Measurements from ENCODE around the gene SYT4.
"Not testable (repeated sequence)": the region's sequence is repeated elsewhere in the genome, so short reads cannot be mapped to it uniquely, and the experiment has no call there.

Gene SYT4, protein sequence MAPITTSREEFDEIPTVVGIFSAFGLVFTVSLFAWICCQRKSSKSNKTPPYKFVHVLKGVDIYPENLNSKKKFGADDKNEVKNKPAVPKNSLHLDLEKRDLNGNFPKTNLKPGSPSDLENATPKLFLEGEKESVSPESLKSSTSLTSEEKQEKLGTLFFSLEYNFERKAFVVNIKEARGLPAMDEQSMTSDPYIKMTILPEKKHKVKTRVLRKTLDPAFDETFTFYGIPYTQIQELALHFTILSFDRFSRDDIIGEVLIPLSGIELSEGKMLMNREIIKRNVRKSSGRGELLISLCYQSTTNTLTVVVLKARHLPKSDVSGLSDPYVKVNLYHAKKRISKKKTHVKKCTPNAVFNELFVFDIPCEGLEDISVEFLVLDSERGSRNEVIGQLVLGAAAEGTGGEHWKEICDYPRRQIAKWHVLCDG

DNA sequence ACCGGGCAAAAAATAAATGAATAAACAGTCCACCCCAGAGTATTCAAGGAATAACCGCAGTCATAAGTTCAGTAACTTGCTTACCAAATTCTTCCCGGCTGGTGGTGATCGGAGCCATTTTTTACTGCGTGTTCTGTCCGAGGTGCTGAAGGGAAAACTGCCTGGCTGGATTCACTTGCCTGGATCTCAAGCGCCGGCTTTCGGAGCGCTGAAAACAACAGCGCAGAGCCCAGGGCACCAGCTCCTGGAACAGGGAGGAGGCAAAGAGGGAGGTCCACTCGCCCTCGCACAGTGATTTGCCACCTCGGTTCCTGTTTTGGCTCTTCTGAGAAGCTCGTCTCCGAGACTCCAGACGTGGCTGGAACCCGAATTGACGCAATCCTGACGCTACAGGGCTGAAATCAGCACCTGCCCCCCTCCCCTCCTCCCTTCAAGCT, at the start of gene SYT4:
SYT4 (minus strand) TSS at position 327 of the 437 bp plus-strand sequence; CDS start at position 118, 209 bp downstream.
- no peak for DNase-seq

DNA sequence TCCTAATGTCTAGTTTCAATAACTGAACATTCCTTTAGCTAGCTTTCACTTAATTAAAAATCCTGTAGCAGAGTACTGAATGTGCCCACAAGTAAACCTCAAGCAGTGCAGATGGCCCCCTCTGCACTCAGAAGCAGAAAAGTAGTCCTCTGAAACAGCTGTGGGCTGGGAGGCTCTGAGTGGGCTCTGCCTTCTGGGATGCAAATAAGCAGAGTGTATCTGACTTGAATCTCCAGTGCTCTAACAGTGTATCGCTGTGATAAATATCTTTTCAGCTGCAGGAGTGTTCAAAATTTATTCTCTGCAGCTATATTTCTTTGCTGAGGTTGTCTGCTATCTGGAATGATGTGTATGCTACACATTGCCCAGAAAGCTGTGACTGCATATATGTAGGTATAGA, 44.8 kb upstream of the SYT4 start:
- DNase-seq: no peak

DNA sequence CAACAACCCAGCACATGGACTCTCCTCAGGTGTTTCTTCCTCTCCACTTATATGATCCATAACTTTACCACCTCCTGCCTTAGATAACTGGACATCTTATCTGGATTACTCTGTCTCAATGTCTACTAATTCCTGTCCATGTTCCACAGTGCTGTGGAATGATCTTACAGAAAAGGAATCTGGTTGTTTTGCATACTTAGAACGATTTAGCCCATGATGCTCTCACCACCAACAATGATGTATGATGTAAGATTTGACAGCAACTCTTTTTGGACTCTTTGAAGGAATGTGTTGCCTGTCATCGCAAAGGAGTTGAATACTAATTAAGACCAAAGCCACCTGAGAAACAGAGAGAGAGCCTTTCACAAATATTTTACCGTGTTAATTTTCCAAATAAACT, 37.7 kb upstream of the SYT4 start:
- DNase-seq: no peak

DNA sequence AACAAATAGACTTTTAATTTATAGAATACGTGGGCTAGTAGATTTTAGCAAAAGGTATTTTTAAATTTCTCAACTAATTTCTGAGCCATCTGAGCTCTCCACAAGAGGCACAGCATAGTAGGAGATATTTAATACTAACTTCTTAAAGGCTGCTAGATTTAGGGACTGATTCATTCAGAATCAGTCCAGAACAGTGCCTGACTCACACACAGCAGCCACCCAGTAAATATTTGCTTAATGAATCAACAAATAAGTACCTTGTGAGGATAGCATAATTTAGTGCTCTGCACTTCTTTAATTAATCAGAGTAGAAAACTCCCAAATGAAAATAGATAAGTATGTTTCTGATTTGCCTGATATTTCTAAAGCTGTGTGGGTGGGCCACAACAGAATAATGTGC, 35.6 kb upstream of the SYT4 start:
- no peak for DNase-seq

DNA sequence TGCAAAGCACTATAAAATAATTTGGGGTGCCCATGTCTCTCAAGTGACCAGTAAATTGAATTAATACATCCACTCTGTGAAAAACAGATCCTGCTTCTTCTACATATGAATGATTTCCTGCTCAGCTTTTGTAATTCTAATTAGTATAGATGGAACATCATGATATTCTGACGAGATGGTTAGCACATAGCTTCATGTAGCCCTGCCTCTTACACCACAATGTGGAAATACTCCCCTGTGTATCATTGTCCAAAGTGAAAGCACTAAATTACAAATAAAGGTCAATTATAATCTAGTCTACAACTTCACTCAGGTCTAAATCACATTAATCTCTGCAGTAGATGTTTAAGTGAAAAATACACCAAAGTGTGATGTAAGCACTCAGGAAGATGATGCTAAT, 32.9 kb upstream of the SYT4 start:
- DNase-seq: no peak

DNA sequence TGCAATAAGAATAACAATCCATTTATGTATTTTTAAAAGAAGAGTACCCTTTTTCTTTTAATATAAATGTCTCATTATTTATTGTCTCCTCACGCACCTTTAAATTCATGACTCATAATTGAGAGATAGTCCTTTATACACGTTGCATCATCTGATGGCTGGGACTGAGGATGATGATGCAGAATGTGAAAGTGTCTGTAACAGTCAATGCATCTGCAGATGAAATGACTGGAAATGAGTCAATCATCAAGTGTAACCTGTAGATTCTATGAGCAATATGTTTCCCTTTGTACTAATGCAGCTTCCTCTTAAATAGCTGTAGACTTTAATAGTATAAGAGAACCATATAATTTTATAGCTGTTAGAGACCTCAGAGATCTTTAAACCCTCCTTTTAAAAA, 26.1 kb upstream of the SYT4 start:
- DNase-seq: no peak

DNA sequence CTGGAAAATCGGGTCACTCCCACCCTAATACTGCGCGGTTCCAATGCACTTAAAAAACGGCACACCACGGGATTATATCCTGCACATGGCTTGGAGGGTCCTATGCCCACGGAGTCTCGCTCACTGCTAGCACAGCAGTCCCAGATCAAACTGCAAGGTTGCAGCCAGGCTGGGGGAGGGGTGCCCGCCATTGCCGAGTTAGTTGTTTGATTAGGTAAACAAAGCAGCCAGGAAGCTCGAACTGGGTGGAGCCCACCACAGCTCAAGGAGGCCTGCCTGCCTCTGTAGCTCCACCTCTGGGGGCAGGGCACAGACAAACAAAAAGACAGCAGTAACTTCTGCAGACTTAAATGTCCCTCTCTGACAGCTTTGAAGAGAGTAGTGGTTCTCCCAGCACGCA, 8.9 kb upstream of the SYT4 start:
- DNase-seq: not testable (repeated sequence)

DNA sequence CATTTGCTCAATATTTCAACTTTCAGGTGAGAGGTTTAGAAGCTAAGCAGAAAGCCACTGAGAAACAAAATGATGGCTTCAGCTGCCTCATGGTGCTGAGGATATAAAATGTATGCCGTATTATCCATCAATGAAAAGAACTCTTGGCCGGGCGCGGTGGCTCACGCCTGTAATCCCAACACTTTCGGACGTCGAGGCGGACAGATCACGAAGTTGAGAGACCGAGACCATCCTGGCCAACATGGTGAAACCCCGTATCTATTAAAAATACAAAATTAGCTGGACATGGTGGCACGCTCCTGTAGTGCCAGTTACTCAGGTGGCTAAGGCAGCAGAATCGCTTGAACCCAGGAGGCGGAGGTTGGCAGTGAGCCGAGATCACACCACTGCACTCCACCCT, 6.0 kb upstream of the SYT4 start:
- no peak for DNase-seq

DNA sequence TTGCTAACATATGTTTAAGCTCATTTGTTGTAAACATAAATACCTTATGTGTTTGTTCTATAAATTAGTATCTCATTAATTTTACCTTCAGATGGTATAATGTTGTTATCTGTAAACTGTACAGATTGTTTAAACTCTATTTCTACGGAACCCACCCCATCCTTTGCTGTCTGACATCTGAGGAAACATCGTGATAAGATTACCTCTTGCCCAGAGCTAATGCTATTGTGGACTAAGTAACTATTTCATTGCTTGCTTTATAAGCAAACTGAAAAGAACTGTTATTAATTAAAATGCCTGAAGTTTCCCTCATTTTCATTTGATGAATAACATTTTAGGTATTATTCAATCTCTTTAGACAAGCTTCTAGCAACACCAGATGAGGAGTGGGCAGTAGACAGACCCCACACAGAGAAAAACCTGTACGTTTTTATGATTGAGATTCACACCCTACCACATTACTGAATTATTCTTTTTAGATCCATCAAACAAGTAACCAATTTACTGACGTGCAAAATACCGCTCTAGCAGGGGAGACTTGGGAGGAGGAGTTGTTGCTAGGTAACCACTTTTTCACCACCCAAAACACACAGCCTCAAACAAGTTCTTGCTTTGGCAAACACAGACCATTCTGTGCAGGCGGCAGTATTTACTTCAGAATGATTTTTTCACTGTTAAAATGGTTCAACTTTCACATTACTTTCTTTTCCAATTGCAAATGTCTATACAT, 1.9 kb upstream of the SYT4 start:
- no peak for DNase-seq

DNA sequence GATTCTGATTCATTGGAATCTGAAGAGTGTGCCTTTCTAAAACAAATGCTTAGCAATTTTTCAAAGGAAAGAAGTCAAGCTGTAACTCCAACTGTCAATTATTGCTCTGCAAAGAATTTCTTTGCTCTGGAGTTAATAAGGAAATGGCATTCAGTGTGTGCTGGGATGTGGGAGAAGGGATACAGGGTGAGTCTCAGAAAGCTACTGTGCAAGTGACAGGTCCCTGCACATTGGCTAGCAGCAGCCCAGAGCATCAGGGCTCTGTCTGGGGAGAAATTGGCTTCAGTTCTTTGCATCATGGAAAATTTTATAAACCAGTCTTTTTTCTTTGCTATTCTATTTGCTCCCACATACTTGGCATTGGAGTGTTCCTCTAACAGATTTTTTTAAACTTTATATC, 1.1 kb upstream of the SYT4 start:
- DNase-seq: no peak

DNA sequence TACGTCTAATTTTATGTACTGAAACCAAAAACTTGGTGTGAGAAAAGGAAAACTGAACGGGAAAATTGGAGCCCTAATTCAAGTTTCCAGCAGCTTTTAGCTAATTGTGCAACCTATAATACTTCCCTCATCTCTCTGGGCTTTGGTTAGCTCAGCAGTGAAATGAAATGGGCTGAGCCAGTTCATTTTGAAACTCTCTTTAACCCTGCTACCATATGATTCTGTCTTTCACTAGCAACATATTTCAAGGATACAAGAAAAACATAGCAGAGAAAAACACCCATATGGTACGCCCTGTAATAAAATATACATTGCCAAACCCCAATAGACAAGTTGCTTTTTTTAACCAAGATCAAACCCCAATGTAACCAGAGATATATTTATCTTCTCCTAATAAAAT, 799 bp downstream of the SYT4 start:
- no peak for DNase-seq

DNA sequence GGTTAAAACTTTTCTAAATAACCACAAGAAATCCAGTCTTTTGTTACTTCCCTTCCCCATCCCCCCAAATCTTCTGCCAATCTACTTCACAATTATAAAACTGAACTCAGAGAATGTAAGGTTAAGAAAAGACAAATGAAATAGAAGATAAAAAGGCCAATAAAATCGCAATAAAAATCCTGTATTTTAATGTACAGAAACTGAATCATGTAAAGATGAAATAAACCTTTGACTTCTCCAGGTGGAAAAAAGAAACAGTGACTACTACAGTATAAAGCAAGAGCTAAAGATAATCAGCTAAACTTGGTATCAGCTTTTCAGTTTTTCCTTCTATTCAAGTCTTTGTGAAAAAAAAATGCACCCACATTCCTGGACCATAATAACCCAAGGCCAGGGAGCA, 1.7 kb downstream of the SYT4 start:
- no peak for DNase-seq

DNA sequence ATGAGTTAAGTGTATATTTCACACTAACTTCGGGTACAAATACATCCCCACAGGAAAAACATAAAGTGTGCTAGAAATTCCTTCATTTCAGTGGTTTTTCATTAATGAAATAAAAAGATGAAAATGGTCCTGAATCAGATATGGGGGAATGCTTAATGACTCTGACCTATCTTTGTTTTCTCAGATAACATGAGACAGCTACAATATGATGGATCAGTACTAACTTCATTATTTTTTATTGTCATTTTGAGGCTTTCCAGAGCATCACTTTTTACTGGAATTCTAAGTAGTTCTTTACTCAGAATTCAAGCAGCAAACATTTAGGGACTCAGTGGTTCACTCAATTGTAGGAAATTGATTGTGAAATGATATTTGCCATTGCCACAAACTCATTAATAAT, 2.8 kb downstream of the SYT4 start:
- no peak for DNase-seq

DNA sequence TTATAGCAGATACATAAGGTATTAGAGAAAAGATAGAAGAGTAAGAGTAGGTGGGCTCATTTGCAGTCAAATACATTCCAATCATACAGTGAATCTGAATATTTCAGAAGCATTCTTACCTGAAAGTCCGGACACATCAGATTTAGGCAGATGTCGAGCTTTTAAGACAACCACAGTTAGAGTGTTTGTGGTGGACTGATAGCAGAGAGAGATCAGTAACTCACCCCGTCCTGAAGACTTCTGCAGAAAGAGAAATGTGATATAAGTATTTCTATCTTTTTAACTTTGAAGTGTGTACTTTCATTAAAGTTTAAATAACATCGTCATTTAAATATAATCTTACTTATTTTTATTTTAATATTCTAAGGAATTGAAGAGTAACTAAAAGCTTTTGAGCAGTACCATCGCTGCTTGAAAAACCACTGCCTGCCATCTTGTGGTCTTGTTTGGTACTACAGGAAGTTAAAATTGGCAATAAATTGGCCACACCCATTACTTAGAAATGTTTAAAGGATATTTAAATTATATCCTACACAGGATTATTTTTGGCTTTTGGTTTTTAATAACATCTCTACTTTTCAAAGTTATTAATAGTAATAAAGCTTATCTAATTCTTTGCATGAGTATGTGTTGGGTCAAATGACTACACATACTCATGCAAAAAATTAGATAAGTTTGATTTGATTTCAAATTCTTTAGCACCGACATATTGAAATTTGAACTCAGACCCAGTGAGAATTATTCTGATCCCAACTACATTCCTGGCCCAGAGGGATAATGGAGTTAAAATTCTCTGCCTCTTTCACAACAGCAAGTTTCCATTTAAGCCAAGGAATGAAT, 5.5 kb downstream of the SYT4 start:
- no peak for DNase-seq

DNA sequence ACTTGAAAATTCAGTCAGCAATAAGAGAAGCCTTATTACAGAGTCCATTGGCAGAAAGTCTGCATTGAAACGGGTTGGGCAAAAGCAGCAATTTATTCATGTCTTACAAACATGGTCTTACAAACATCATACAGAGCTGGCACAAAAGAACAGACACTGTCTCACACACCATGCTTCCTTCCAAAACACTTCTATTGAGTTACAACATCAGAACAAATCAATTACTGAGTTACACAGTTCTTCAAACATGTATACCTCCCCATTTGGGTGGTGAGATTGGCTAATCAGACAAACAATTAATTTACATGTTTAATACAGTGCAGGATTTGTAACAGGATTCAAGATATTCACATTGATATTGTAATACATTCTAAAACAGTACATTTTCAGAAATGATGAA, 9.5 kb downstream of the SYT4 start:
- DNase-seq: no peak

DNA sequence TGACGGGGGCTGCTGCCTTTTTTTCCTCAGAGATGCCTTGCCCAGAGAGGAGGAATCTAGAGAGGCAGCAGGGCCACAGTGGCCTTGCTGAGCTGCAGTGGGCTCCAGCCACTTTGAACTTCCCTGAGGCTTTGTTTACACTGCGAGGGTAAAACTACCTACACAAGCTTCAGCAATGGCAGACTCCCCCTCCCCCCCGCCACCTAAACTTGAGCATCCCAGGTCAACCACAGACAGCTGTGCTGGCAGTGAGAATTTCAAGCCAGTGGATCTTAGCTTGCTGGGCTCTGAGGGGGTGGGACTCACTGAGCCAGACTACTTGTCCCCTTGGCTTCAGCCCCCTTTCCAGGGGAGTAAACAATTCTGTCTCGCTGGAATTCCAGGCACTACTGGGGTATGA, 11.8 kb downstream of the SYT4 start:
- no peak for DNase-seq

DNA sequence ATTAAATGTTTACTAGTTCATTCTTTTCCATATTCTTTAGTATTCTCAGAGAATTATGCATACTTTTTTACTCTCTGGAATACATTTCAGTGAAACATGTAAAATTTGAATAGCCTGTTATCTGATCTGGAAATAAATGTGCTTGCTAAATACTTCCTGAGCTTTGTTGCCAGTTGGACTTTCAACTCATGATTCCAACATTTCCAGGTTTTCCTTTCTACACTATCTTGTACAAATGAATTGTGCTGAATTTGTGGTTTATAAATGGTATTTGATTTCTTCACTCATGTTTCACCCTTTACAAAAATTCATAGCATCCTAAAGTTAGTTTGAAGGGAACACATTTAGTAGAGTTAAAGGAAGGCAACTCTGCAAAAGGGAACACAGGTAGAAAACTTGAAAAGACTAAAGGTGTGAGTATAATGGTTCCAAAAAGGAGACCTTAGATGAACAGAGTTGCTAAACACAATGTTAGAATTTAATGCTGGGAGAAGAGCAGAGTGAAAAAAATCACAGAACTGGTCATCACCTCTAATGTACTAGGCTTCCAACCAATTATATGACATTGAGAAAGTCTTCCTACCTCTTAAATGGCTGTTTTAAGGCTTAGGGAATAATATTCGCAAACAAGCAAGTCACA, 28.6 kb downstream of the SYT4 start:
- DNase-seq: no peak

DNA sequence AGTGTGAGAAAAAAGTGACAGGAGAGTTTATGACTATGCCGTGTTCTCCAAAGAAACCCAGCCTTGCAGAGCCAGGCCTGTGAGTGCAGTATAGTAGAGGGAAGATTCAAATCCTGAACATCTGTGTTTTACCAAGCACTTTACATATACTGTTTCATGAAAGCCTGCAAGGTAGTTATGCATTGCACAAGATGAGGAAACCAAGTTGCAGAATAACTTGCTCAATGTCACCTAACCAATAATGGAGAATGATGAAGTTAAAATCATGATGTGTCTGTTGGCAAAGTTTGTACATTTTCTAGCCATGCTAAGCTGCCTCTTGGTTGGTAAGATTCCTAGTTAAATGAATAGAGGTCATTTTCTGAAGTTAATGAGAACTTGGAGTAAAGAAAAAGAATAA, 29.3 kb downstream of the SYT4 start:
- no peak for DNase-seq

DNA sequence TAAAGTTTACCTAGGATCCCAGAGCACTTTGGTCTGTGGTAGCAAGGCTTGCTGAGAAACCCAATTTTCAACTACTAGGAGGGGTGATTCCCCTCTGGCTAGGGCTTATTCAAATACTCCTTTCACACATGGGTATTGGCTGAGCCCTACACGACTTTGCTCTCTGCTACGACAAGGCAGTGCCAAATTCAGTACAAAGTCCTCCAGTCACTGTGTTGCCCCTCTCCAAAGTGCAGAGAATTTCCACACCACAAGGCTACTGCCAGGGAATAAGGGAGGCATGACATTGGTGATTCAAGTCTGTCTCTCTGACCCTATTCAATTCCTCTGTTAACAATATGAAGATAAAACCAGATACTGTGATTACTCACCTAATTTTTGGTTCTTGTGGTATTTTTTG, 38.9 kb downstream of the SYT4 start:
- no peak for DNase-seq

DNA sequence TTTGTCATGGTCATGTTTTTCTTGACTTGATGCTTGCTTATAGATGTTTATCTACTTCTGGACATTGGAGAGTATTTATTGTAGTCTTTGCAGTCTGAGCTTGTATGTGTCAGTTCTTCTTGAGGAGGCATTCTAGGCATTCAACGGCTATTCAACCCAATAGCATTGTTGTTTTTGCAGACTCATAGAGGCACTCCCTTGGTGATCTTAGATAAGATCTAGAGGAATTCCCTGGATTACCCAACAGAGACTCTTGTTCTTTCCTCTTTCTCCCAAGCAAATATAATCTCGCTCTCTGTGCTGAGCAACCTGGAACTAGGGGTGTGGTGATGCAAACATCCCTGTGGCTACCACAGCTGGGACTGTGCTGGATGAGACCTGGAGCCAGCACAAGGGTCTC, 40.4 kb downstream of the SYT4 start:
- DNase-seq: no peak

DNA sequence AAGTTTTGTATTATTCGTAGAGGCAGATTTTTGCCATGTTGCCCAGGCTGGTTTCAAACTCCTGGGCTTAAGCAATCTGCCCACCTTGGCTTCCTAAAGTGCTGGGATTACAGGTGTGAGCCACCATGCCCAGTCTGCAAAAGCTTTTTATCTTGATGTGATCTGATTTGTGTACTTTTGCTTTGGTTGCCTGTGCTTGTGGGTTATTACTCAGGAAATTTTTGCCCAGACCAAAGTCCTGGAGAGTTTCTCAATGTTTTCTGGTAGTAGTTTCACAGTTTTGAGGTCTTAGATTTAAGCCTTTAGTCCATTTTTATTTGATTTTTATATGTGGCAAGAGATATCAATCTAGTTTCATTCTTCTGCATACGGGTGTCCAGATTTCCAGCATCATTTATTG, 42.4 kb downstream of the SYT4 start:
- no peak for DNase-seq

DNA sequence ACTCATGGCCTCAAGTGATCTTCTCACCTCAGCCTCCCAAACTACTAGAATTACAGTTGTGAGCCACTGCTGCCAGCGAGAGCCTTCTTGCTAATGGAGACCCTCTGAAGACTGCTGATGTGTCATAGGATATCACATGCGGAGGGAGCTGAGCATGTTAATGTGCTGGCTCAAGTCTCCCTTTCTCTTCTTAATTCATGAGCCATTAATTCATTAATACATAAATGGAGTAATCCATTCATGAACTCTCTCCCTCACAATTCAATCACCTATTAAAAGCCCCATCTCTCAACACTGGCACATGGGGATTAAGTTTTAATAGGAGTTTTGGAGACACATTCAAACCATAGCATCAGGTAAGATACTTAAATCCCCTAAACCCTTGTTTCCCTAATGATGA, 54.8 kb downstream of the SYT4 start:
- no peak for DNase-seq

DNA sequence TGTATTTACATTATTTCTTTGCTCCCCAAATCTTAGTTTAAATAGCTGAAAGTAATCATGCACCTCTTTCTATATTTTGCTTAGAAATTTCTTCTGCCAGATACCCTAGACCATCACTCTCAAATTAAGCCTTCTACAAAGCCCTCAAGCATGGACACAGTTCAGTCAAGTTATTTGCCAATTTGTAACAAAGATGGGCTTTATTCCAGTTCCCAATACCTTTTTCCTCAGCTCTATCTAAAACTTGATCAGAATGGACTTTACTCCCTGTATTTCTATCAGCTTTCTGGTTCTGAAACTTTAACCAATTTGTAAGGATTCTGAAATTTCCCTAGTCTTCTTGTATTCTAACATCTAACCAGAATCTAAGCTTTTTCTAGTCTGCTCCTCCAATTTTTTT, 56.6 kb downstream of the SYT4 start:
- no peak for DNase-seq

Measured in SIG-M5 (cell line).